ENCODE data around the gene FKBP10.

Gene FKBP10, protein sequence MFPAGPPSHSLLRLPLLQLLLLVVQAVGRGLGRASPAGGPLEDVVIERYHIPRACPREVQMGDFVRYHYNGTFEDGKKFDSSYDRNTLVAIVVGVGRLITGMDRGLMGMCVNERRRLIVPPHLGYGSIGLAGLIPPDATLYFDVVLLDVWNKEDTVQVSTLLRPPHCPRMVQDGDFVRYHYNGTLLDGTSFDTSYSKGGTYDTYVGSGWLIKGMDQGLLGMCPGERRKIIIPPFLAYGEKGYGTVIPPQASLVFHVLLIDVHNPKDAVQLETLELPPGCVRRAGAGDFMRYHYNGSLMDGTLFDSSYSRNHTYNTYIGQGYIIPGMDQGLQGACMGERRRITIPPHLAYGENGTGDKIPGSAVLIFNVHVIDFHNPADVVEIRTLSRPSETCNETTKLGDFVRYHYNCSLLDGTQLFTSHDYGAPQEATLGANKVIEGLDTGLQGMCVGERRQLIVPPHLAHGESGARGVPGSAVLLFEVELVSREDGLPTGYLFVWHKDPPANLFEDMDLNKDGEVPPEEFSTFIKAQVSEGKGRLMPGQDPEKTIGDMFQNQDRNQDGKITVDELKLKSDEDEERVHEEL

DNA sequence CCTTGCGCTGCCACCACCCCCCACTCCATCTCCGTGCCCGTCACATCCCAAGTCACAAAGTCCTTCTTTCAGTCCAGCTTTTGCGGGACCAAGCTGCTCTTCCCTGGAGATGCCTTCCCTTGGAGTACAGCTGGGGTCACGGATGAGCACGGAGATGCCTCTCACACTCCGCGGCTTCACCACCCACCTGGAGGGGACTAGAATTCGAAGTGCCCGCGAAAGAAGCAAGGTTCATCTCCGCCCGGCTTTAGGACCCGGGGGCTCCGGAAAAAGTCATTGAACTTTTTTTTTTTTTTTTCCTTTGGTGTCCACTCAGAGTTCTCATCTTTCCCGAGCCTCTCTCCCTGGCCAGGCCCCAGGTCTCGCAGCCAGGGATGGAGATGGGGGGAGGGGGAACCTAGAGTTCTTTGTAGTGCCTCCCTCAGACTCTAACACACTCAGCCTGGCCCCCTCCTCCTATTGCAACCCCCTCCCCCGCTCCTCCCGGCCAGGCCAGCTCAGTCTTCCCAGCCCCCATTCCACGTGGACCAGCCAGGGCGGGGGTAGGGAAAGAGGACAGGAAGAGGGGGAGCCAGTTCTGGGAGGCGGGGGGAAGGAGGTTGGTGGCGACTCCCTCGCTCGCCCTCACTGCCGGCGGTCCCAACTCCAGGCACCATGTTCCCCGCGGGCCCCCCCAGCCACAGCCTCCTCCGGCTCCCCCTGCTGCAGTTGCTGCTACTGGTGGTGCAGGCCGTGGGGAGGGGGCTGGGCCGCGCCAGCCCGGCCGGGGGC lies at the start of gene FKBP10:
Gene FKBP10 (plus strand): TSS at position 624 of the 771 bp plus-strand sequence. CDS start 31 bp downstream, at position 655.
- peak within 1 kb of the TSS; percentile 85 to 90 for H3K4me3 ChIP-seq (ENCODE audit: low read depth in 1 of 2, low read length in 2 of 2)
- peak within 1 kb of the TSS; percentile 45 for H3K9ac ChIP-seq (ENCODE audit: low read length)
- peaks cover 20% of the 10 kb centered on the region for H3K4me1 ChIP-seq (ENCODE audit: insufficient read depth, low read length)
- H3K27ac ChIP-seq (ENCODE audit: low read depth, low read length), result peak within 1 kb of the TSS; percentile 78
- no peaks in the 10 kb centered on the region for H3K27me3 ChIP-seq (ENCODE audit: control insufficient read depth in 1 of 2, insufficient read depth in 2 of 2, low read length in 2 of 2)
- no peaks in the 10 kb centered on the region for H3K9me3 ChIP-seq (ENCODE audit: low read length)
- H3K36me3 ChIP-seq (ENCODE audit: insufficient read depth, low read length), result no peaks in the 10 kb centered on the region

DNA sequence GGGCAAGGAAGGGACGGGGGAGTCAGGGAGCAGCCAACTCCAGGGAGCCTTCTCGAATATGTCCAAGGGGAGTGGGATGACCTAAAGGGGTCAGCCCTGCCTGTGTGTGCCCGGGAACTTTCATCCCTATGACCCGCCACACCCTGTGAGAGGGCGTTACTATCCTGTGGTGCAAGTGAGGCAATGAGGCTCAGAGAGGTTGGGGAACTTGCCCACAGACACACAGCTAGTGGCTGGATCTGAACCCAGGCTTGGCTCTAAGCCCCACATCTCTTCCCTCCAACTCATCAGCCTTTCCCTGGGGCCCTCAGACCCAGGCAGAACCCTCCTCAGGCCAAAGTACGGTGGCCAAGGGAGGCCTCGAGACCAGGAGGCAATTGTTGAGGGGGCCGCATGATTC lies 49.5 kb upstream of the FKBP10 start:
- Histone ChIP-seq H3K36me3 (ENCODE audit: insufficient read depth, low read length) (peaks cover 10% of the 10 kb centered on the region), H3K9ac (ENCODE audit: low read length) (no peak overlapping the region), H3K27me3 (ENCODE audit: control insufficient read depth in 1 of 2, insufficient read depth in 2 of 2, low read length in 2 of 2) (no peaks in the 10 kb centered on the region), H3K9me3 (ENCODE audit: low read length) (no peaks in the 10 kb centered on the region), H3K27ac (ENCODE audit: low read depth, low read length) (no peak overlapping the region), H3K4me3 (ENCODE audit: low read depth in 1 of 2, low read length in 2 of 2) (no peak overlapping the region), H3K4me1 (ENCODE audit: insufficient read depth, low read length) (no peaks in the 10 kb centered on the region)

DNA sequence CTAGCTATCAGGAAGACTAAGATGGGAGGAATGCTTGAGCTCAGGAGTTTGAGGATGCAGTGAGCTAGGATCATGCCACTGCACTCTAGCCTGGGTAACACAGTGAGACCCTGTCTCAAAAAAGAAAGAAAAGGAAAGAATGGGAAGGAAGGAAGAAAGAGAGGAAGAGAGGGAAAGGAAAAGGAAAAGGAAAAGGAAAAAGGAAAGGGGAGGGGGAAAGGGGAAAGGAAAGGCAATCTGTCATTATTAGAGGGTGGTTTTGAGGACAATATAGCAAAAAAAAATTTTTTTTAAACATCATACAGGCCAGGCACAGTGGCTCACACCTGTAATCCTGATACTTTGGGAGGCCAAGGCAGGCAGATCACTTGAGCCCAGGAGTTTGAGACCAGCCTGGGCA lies 46.7 kb upstream of the FKBP10 start:
- H3K27ac ChIP-seq (ENCODE audit: low read depth, low read length), result no peak overlapping the region
- no peak overlapping the region for H3K4me3 ChIP-seq (ENCODE audit: low read depth in 1 of 2, low read length in 2 of 2)
- H3K27me3 ChIP-seq (ENCODE audit: control insufficient read depth in 1 of 2, insufficient read depth in 2 of 2, low read length in 2 of 2), result no peaks in the 10 kb centered on the region
- H3K9ac ChIP-seq (ENCODE audit: low read length), result no peak overlapping the region
- H3K36me3 ChIP-seq (ENCODE audit: insufficient read depth, low read length), result peaks cover 23% of the 10 kb centered on the region
- H3K9me3 ChIP-seq (ENCODE audit: low read length), result no peaks in the 10 kb centered on the region
- H3K4me1 ChIP-seq (ENCODE audit: insufficient read depth, low read length), result no peaks in the 10 kb centered on the region

DNA sequence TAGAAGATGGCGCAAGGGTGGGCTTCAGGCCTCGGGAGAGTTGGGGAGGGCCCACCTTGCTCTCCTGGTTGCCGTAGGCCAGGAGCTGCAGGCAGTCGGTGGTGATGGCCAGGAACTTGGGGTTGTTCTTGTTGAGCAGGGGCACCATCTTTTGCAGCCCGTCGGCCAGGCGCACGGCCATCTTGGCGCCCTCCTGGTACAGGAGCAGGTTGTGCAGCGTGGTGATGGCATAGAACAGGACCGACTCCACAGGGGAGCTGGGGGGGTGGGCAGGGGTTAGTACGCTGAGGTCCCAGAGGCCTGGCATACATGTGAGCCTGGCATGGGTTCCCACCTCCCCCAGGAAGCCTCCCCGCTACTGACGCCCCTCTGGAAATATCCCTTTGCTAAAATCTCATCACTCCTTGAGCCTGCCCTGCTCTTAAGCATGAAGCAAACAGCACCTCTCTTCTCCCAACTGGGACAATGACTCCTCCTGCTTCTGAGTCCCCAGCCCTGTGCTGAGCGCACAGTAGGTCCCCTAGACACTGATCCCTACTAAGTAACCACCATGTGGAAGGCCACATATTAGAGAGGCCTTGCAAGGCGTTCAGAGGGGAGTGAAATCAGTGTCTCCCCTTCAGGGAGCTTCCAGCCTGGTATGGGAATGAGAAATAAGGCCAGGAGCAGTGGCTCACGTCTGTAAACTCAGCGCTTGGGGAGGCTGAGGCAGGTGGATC lies 45.3 kb upstream of the FKBP10 start:
- H3K4me3 ChIP-seq (ENCODE audit: low read depth in 1 of 2, low read length in 2 of 2), result no peak overlapping the region
- no peaks in the 10 kb centered on the region for H3K4me1 ChIP-seq (ENCODE audit: insufficient read depth, low read length)
- H3K9me3 ChIP-seq (ENCODE audit: low read length), result no peaks in the 10 kb centered on the region
- peaks cover 28% of the 10 kb centered on the region for H3K36me3 ChIP-seq (ENCODE audit: insufficient read depth, low read length)
- H3K9ac ChIP-seq (ENCODE audit: low read length), result no peak overlapping the region
- H3K27ac ChIP-seq (ENCODE audit: low read depth, low read length), result no peak overlapping the region
- H3K27me3 ChIP-seq (ENCODE audit: control insufficient read depth in 1 of 2, insufficient read depth in 2 of 2, low read length in 2 of 2), result no peaks in the 10 kb centered on the region

DNA sequence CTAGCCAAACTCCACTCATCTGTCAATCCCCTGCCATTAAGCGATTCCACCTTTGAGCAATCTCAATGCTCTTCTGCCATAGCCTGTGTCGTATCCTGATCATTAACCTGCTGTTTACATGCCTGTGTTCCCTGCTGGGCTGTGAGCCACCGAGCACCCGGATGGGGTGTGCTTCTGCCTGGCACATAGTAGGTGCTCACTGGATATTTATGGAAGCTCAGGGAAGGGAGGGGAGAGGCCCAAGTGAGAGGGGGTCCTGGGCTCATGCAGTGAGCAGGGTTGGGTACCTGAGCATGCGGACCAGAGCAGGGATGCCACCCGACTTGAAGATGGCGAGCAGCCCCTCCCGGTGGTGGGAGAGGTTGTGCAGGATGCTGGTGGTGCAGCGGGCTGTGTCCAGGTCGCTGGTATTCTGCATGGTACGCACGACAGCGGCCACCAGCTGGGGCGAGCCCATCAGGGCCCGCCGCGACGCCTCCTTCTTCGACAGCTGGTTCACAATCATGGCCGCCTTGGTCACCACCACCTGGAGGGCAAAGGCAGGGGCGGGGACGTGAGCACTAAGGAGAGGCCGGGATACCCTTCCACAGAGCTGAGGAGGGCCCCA lies 44.0 kb upstream of the FKBP10 start:
- H3K9ac ChIP-seq (ENCODE audit: low read length), result no peak overlapping the region
- H3K27ac ChIP-seq (ENCODE audit: low read depth, low read length), result no peak overlapping the region
- peaks cover 5% of the 10 kb centered on the region for H3K4me1 ChIP-seq (ENCODE audit: insufficient read depth, low read length)
- no peak overlapping the region for H3K4me3 ChIP-seq (ENCODE audit: low read depth in 1 of 2, low read length in 2 of 2)
- peaks cover 24% of the 10 kb centered on the region for H3K36me3 ChIP-seq (ENCODE audit: insufficient read depth, low read length)
- H3K27me3 ChIP-seq (ENCODE audit: control insufficient read depth in 1 of 2, insufficient read depth in 2 of 2, low read length in 2 of 2), result no peaks in the 10 kb centered on the region
- H3K9me3 ChIP-seq (ENCODE audit: low read length), result no peaks in the 10 kb centered on the region

DNA sequence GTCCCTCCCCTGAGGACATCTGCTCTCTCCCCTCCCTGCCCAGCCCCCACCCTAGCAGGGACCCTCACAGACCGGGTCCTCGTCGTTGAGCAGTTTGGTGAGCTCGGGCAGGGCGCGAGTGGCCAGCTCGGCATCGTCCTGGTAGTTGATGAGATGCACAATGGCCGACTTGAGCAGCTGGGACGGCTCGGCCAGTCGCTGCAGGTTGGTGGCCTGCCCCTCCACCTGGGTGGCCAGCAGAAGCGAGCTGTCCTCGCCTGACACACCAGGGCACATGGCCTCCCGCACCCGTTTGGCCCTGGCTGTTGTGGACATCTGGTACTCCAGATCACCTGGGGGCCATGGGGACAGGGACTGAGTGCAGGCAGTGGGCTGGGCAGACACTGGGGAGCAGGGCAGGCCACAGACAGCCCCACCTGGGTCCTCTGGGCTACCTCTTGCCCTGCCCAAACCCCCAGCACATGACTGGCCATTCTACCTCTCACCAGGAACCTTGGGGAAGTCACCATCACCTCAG lies 43.4 kb upstream of the FKBP10 start:
- no peak overlapping the region for H3K9ac ChIP-seq (ENCODE audit: low read length)
- H3K4me1 ChIP-seq (ENCODE audit: insufficient read depth, low read length), result peaks cover 5% of the 10 kb centered on the region
- H3K27me3 ChIP-seq (ENCODE audit: control insufficient read depth in 1 of 2, insufficient read depth in 2 of 2, low read length in 2 of 2), result no peaks in the 10 kb centered on the region
- peaks cover 22% of the 10 kb centered on the region for H3K36me3 ChIP-seq (ENCODE audit: insufficient read depth, low read length)
- no peaks in the 10 kb centered on the region for H3K9me3 ChIP-seq (ENCODE audit: low read length)
- H3K4me3 ChIP-seq (ENCODE audit: low read depth in 1 of 2, low read length in 2 of 2), result no peak overlapping the region
- H3K27ac ChIP-seq (ENCODE audit: low read depth, low read length), result no peak overlapping the region

DNA sequence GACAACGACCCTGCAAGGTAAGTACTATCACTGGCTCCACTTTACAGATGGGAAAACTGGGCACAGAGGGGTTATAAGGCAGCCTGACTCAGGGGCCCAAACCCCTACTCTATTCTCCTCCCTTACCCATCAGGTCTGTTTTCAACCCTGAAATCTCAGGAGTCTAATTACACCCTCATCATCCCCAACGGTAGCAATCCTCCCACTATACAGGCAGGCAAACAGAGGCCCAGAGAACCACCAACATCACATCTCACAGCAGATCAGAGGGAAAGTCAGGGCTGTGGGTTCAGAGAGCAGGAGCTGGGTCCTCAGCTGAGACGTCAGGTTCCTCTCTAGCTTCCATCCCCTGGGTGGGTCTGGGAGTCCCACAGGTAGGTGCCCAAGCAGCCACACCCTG lies 42.8 kb upstream of the FKBP10 start:
- H3K4me3 ChIP-seq (ENCODE audit: low read depth in 1 of 2, low read length in 2 of 2), result no peak overlapping the region
- no peaks in the 10 kb centered on the region for H3K9me3 ChIP-seq (ENCODE audit: low read length)
- H3K9ac ChIP-seq (ENCODE audit: low read length), result no peak overlapping the region
- peaks cover 22% of the 10 kb centered on the region for H3K36me3 ChIP-seq (ENCODE audit: insufficient read depth, low read length)
- no peaks in the 10 kb centered on the region for H3K27me3 ChIP-seq (ENCODE audit: control insufficient read depth in 1 of 2, insufficient read depth in 2 of 2, low read length in 2 of 2)
- H3K4me1 ChIP-seq (ENCODE audit: insufficient read depth, low read length), result peaks cover 5% of the 10 kb centered on the region
- no peak overlapping the region for H3K27ac ChIP-seq (ENCODE audit: low read depth, low read length)

DNA sequence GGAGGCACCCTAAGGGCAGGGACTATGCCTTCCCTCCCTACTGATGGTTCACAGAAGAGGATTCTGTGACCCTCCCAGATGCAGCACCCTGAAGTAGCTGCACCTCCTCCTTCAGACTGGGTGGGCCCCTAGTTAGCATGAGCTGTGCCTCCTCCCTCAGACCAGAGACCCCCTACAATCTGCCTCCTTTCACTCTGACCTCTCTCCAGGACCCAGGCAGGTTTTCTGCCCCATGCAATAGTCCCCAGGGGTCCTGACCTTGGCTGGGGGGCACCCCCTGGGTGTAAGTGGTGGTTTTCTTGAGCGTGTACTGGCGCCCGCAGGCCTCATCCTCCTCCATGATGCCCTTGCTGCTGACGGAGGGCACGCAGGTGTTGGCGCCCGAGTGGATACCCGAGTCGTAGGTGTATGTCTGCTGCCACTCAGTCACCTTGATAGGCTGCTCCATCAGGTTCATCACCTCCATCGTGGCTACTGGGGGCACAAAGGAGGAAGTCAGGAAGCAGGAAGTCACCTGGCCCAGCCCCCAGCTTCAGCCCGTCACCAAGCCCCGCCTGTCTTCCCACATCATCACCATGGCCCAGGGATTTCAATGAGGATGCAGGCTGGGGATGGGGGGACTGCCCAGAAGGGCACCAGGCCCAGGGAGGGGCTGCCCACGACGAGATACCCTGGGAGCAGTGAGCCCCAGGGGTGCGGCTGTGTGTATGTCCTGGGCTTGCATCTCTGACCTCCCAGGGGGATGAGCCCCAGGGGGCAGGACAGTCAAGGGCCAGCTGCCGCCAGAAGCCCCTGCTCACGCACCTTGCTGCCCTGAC lies 41.2 kb upstream of the FKBP10 start:
- Histone ChIP-seq H3K4me3 (ENCODE audit: low read depth in 1 of 2, low read length in 2 of 2) (no peak overlapping the region), H3K9ac (ENCODE audit: low read length) (no peak overlapping the region), H3K27ac (ENCODE audit: low read depth, low read length) (no peak overlapping the region), H3K36me3 (ENCODE audit: insufficient read depth, low read length) (peaks cover 22% of the 10 kb centered on the region), H3K4me1 (ENCODE audit: insufficient read depth, low read length) (peaks cover 19% of the 10 kb centered on the region), H3K9me3 (ENCODE audit: low read length) (no peaks in the 10 kb centered on the region), H3K27me3 (ENCODE audit: control insufficient read depth in 1 of 2, insufficient read depth in 2 of 2, low read length in 2 of 2) (no peaks in the 10 kb centered on the region)

DNA sequence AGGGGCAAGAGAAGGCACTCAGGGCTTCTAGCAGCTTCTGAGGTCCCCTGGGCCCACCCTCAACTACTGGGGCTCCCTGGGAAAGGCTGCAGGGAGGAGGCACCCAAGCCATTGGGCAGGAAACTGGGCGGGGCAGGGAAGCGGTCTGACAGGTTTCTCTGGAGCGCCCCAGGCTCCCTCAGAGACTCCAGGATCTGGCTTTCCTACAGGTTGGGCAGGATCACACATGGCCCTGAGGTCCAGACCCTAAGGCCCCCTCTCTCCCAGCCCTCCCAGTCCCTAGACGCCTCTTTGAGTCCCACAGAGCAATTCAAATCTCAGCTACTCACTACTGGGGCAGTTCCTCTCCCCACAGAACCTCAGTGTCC lies 40.6 kb upstream of the FKBP10 start:
- Histone ChIP-seq H3K4me1 (ENCODE audit: insufficient read depth, low read length) (peaks cover 22% of the 10 kb centered on the region), H3K36me3 (ENCODE audit: insufficient read depth, low read length) (peaks cover 22% of the 10 kb centered on the region), H3K9ac (ENCODE audit: low read length) (no peak overlapping the region), H3K4me3 (ENCODE audit: low read depth in 1 of 2, low read length in 2 of 2) (no peak overlapping the region), H3K27ac (ENCODE audit: low read depth, low read length) (no peak overlapping the region), H3K27me3 (ENCODE audit: control insufficient read depth in 1 of 2, insufficient read depth in 2 of 2, low read length in 2 of 2) (no peaks in the 10 kb centered on the region), H3K9me3 (ENCODE audit: low read length) (no peaks in the 10 kb centered on the region)

DNA sequence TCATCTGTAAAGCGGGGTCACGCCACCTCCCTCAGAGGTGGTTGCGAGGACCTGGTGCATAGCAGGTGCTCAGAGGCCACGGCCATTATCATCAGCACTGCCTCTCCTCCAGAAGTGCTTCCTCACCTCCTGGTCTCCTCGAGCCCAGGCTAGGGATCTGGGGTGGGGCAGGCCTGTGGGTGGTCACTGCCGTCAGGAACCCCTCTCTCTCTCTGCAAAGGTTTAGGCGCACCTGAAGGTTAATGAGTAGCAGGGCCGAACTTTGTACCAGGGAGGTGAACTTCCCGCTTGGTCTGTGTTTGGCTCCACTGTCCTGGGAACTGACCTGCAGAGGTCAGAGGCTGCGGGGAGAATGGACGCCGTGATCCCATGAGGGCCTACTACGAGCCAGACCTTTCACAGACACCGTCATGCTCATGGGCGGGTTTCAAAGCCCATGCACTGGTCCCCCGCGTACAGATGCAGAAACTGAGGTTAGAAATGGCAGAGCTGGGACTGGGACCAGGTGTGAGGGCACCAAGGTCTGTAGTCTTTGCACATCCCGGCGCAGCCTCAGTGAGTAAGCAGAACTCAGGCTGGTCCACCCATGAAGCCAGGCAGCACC lies 40.1 kb upstream of the FKBP10 start:
- peaks cover 22% of the 10 kb centered on the region for H3K36me3 ChIP-seq (ENCODE audit: insufficient read depth, low read length)
- no peak overlapping the region for H3K9ac ChIP-seq (ENCODE audit: low read length)
- no peak overlapping the region for H3K27ac ChIP-seq (ENCODE audit: low read depth, low read length)
- no peak overlapping the region for H3K4me3 ChIP-seq (ENCODE audit: low read depth in 1 of 2, low read length in 2 of 2)
- H3K27me3 ChIP-seq (ENCODE audit: control insufficient read depth in 1 of 2, insufficient read depth in 2 of 2, low read length in 2 of 2), result no peaks in the 10 kb centered on the region
- peaks cover 26% of the 10 kb centered on the region for H3K4me1 ChIP-seq (ENCODE audit: insufficient read depth, low read length)
- H3K9me3 ChIP-seq (ENCODE audit: low read length), result no peaks in the 10 kb centered on the region

Measured in muscle layer of colon (tissue), 2 donors.